Astrocyte of the cerebellum (primary cell): ENCODE measurements around the gene BANF2.

Experiments used
- DNase-seq: peaks from one replicate; pipeline ENCODE4 v3.0.0-alpha.2; 2011; ENCODE audit warnings: low read depth
- H3K4me3 ChIP-seq: 2 replicates; pipeline ENCODE4 v1.5.1; 2011; ENCODE audit warnings: mild to moderate bottlenecking, low read depth, low read length, moderate library complexity
- CTCF ChIP-seq: IDR thresholded peaks from 2 replicates; pipeline ENCODE4 v1.5.1; 2012; ENCODE audit warnings: low read length, low read depth, moderate library complexity, mild to moderate bottlenecking; ENCODE audit errors: missing control alignments
- in situ Hi-C: cut with HindIII; loops from 2 replicates; pipeline ENCODE4 v1.10.0; 2017; ENCODE audit warnings: low sequenced_read_pairs

The BANF2 gene

GRCh38 chr20:17671011-17671410, 28.8 kb upstream of the BANF2 start:
- no peak for TF ChIP-seq CTCF
- no peak for DNase-seq
- H3K4me3 ChIP-seq, result no peak overlapping the region
- in situ Hi-C loops, result no loop called here

- H3K4me3 ChIP-seq, result no peak overlapping the region
- TF ChIP-seq CTCF, result no peak
- DNase-seq, result no peak
- in situ Hi-C loops, result no loop called here
Observed at GRCh38 chr20:17671565-17671964, 28.2 kb upstream of the BANF2 start.

GRCh38 chr20:17673084-17673483, 26.7 kb upstream of the BANF2 start:
- in situ Hi-C loops, result no loop called here
- no peak overlapping the region for H3K4me3 ChIP-seq
- DNase-seq, result no peak
- TF ChIP-seq CTCF, result no peak

- no peak overlapping the region for H3K4me3 ChIP-seq
- TF ChIP-seq CTCF, result no peak
- in situ Hi-C loops, result no loop called here
- DNase-seq, result no peak
Observed at GRCh38 chr20:17674722-17675518, 24.8 kb upstream of the BANF2 start.

DNA sequence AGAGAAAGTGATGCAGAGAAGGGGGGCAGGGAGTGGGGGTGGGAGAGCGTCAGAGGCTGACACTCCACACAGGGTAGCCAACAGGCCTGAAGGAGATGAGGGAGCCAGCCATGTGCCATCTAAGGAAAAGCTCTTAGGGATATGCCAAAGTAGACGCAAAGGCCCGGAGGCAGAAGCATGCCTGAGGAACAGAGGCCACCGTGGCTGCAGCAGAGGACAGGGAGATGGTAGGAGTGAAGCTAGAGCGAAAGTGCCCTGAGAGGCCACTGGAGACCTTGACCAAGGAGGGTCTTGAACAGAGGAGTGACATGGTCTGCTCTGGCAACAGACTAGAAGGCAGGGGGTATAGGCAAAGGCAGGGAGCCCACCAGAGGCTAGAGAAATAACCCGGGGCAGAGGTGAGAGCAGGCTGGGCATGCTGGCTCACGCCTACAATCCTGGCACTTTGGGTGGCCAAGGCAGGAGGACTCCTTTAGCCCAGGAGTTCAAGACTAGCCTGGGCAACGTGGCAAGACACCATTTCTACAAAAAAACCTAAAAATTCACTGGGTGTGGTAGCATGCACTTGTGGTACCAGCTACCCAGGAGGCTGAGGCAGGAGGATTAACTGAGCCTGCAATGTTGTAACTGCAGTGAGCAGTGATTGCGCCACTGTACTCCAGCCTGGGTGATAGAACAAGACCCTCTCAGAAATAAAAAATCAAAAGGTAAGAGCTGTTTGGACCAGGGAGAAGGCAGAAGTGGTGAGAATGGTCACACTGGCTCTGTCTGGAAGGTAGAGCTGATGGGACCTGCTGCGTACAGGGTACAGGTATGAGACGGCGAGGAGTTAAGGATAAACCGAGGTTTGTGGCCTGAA, 24.0 kb upstream of the BANF2 start:
- no peak overlapping the region for H3K4me3 ChIP-seq
- TF ChIP-seq CTCF, result no peak
- in situ Hi-C loops, result no loop called here
- DNase-seq, result no peak

DNA sequence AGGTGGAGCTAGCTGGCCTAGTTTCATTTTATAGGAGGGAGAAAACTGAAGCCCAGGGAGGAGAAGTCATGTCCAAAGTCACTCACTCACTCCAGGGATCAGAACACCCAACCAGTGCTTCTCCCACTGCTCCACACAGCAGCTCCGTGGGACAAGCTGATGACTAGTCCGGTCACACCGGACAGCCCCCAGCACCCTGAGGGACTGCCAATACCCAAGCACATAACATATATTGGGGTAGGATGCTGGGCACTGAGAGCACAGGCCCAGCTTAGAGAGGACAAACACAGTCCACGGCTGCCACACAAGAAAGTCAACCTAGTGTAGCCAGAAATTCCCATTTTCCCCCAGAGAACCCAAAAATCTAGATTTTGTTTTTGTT, 23.4 kb upstream of the BANF2 start:
- no peak for DNase-seq
- no peak overlapping the region for H3K4me3 ChIP-seq
- in situ Hi-C loops, result no loop called here
- TF ChIP-seq CTCF, result no peak
